Muscle layer of duodenum (tissue), 2 donors: Measurements from ENCODE around the gene PSORS1C2.
A peak's percentile ranks its signal among the peaks of the same experiment; 100 is the strongest.
"Not testable (repeated sequence)": the region's sequence is repeated elsewhere in the genome, so short reads cannot be mapped to it uniquely, and the experiment has no call there.

Experiments used
- H3K27ac ChIP-seq: one replicate; pipeline ENCODE4 v1.7.0; 2013; ENCODE audit warnings: mild to moderate bottlenecking, low read length
- H3K27me3 ChIP-seq: one replicate; pipeline ENCODE4 v1.7.0; 2013; ENCODE audit warnings: low read depth, mild to moderate bottlenecking, control low read depth, low read length
- H3K36me3 ChIP-seq, 2 donors: one replicate each; pipeline ENCODE4 v1.7.0; 2013; ENCODE audit warnings: low read length in 2 of 2, control low read depth in 1 of 2, mild to moderate bottlenecking in 1 of 2; ENCODE audit not compliant: insufficient read depth in 2 of 2, control insufficient read depth in 1 of 2
- H3K4me1 ChIP-seq, 2 donors: one replicate each; pipeline ENCODE4 v1.7.0; 2013; ENCODE audit warnings: low read length in 2 of 2, mild to moderate bottlenecking in 2 of 2, control low read depth in 1 of 2, moderate library complexity in 1 of 2; ENCODE audit not compliant: insufficient read depth in 2 of 2, control insufficient read depth in 1 of 2
- H3K4me3 ChIP-seq, 2 donors: one replicate each; pipeline ENCODE4 v1.7.0; 2013; ENCODE audit warnings: low read length in 2 of 2, low read depth in 1 of 2, mild to moderate bottlenecking in 1 of 2
- H3K9me3 ChIP-seq, 2 donors: one replicate each; pipeline ENCODE4 v1.7.0; 2013; ENCODE audit warnings: low read length in 2 of 2, control low read depth in 1 of 2, mild to moderate bottlenecking in 1 of 2; ENCODE audit not compliant: control insufficient read depth in 1 of 2
- donor health status: healthy.

Gene PSORS1C2

GRCh38 chr6:31138982-31139381 is at the start of gene PSORS1C2:
Gene PSORS1C2 (minus strand): TSS chr6:31139066. CDS start chr6:31139026, 40 bp downstream.
- Histone ChIP-seq H3K27ac (no peak within 1 kb of the TSS), H3K9me3 (no peaks in the 10 kb centered on the region), H3K36me3 (no peaks in the 10 kb centered on the region), H3K27me3 (no peaks in the 10 kb centered on the region), H3K4me1 (peaks cover 0 to 15% of the 10 kb centered on the region in 2 donors), H3K4me3 (no peak within 1 kb of the TSS)

- Histone ChIP-seq H3K27me3 (no peaks in the 10 kb centered on the region), H3K36me3 (no peaks in the 10 kb centered on the region), H3K4me1 (no peaks in the 10 kb centered on the region), H3K4me3 (no peak overlapping the region), H3K27ac (no peak overlapping the region), H3K9me3 (no peaks in the 10 kb centered on the region)
Observed at GRCh38 chr6:31187780-31188194, 48.9 kb upstream of the PSORS1C2 start.

DNA sequence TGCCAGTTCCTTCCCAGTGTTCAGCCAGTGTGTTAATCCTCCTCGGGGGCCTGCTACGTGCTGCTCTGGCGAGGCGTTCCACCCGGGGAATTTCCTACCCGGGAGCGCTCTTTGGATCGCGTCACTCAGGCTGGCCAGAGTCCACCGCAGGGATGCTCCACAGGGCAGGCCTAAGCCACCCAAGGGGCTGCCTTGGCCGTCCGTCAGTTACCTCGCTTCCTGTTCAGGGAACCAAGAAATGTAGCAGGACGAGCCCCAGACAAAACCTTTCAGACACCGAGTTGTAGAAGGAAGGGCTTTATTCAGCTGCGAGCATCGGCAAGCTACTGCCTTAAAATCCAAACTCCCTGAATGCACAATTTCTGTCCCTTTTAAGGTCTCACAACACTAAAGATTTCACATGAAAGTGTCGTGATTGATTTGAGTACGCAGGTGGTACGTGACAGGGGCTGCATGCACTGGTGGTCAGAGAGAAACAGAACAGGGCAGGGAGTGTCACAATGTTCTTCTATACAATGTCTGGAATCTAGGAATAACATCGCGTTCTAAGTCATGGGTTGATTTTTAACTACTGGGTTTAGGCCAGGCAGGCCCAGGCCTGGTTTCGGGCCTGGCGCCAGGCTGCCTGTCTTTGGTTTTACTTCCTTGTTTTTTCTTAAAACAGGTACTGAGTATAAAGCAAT is 47.3 kb upstream of the PSORS1C2 start:
- Histone ChIP-seq H3K9me3 (no peaks in the 10 kb centered on the region), H3K4me1 (no peaks in the 10 kb centered on the region), H3K27ac (peak overlapping the region; percentile 85), H3K36me3 (no peaks in the 10 kb centered on the region), H3K4me3 (peak overlapping the region in 1 of 2 donors; percentile 39), H3K27me3 (no peaks in the 10 kb centered on the region)

DNA sequence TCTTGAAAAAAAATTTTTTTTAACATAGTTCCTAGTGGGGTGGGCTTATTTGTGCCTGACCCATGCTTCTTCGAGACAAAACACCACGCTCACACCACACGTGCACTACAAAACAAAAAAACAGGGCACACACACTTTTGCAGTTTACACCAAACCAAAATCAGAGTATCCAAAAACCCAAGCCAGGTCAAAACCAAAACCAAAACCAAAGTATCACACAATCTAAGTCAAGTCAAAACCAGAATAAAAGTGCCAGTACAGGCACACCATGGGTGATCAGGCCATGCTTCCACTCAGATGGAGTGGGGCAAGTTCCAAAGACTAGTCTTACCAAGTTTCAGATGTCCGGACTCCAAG is 46.8 kb upstream of the PSORS1C2 start:
- H3K4me3 ChIP-seq, result peak overlapping the region in 1 of 2 donors; percentile 39
- not testable (repeated sequence) for H3K9me3 ChIP-seq, H3K4me1 ChIP-seq, H3K27me3 ChIP-seq, H3K36me3 ChIP-seq
- peak overlapping the region; percentile 85 for H3K27ac ChIP-seq

- H3K9me3 ChIP-seq, H3K36me3 ChIP-seq, H3K4me3 ChIP-seq, H3K4me1 ChIP-seq, H3K27ac ChIP-seq, H3K27me3 ChIP-seq: not testable (repeated sequence)
Observed at GRCh38 chr6:31183859-31184258, 45.0 kb upstream of the PSORS1C2 start.

DNA sequence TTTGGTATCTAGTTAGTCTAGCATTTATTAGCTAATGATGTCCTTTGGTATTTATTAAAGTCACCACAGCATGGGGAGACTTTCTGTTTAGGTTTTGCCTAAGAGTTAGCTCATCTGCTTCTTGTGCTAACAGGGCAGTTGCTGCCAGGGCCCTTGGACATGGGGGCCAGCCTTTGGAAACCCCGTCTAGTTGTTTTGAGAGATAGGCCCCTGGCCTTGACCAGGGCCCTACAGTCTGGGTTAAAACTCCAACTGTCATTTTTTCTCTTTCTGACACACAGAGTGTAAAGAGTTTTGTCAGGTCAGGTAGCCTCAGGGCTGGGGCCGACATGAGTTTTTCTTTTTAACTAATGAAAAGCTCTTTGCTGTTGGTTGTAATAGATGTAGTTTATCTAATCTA is 44.4 kb upstream of the PSORS1C2 start:
- H3K36me3 ChIP-seq, H3K27ac ChIP-seq, H3K4me3 ChIP-seq, H3K9me3 ChIP-seq, H3K4me1 ChIP-seq, H3K27me3 ChIP-seq: not testable (repeated sequence)

DNA sequence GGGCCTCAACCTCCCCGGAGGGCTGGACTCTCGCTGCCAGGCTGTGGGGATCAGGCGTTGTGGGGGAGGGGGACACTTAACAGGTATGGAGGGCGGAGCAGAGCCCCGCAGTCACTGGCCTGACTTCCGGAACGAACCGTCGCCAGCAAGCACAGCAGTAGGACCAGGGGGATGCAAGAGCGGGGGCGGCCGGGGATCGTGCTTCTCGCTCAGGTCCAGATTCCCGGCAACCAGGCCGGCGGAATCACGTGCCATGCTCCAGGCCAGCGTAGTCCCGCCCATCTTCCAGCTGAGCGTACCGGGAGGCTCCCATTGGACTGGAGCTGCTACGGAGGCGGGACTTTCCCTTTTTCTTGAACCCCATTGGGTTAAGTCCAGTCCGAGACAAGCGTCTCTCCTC is 41.6 kb upstream of the PSORS1C2 start:
- no peaks in the 10 kb centered on the region for H3K9me3 ChIP-seq
- peak overlapping the region; percentile 17 for H3K27ac ChIP-seq
- H3K36me3 ChIP-seq, result peaks cover 0 to 9% of the 10 kb centered on the region in 2 donors
- H3K27me3 ChIP-seq, result no peaks in the 10 kb centered on the region
- H3K4me3 ChIP-seq, result peak overlapping the region; percentile 30 to 58
- no peaks in the 10 kb centered on the region for H3K4me1 ChIP-seq

DNA sequence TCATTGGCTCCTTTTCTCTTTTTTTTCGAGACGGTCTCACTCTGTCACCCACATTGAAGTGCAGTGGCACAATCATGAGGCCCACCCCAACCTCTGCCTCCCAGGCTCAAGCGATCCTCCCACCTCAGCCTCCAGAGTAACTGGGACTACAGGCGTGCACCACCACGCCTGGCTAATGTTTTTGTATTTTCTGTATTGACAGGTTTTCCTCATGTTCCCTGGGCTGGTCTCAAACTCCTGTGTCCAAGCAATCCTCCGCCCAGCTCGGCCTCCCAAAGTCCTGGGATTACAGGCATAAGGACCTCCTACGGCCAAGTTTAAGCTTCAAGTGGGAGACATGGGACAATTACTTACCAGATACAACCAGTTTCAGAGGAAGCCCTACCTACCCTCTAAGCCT is 41.0 kb upstream of the PSORS1C2 start:
- peak overlapping the region; percentile 30 to 58 for H3K4me3 ChIP-seq

DNA sequence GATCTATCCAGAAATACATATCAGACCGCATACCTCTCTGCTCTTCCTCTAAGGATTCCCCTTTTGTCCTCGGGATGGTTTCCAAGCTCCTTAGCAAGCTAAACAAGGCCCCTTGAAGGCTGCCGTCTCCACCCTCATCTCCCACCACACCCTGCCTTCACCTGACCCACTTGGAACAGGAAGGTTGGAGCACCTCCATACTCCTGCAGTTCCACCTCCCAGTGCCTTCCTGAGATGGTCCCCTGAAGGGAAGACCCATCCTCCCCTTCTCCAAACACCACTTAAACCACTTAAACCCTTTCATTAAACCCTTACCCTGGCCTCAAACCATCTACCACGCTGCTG is 40.1 kb upstream of the PSORS1C2 start:
- Histone ChIP-seq H3K27me3 (no peaks in the 10 kb centered on the region), H3K27ac (no peak overlapping the region), H3K9me3 (no peaks in the 10 kb centered on the region), H3K4me1 (no peaks in the 10 kb centered on the region), H3K36me3 (peaks cover 0 to 9% of the 10 kb centered on the region in 2 donors), H3K4me3 (no peak overlapping the region)

More for the DNA sequence above, 41.0 kb upstream of the PSORS1C2 start:
- peak overlapping the region; percentile 17 for H3K27ac ChIP-seq
- H3K36me3 ChIP-seq, result peaks cover 0 to 9% of the 10 kb centered on the region in 2 donors
- H3K27me3 ChIP-seq, result no peaks in the 10 kb centered on the region
- no peaks in the 10 kb centered on the region for H3K9me3 ChIP-seq
- H3K4me1 ChIP-seq, result no peaks in the 10 kb centered on the region

DNA sequence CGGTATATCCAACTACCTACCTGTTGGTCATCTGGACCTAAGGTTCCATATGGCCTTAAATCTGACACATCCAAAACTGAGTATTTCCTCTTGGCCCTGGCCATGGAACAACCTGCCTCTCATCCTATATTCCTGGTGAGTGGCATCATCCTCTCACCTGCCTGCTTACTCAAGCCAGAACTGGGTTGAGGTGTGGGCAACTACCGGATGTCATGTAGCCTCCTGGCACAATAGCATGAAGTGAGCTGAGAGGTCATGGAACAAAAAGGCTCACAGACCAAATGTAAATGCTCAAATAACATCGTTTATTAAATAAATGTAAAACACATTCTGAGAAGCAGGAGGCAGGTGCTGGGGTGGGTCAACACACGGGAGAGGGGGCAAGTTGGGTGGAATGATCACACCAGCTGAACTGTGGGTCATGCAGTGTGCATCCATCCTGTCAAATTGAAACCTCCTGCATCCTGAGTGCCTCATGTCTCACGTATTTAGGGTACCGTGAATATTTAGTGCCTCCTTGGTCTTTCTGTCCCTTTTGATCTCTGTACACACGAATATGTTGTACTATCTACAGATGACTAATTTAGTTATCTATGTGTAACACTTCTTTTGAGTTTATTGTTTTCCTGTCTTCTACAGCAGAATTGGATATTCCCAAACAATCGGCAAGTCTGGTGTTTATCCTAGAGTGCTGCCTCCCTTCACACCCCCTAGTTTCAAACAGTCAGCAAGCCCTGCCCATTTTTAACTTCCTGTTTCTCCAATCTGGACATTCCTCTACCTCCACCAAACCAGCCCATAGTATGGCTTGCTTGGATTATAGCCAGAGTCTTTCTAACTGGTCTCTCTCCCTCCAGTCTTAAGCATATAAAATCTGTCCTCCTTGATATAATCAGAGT is 39.5 kb upstream of the PSORS1C2 start:
- H3K4me1 ChIP-seq, result no peaks in the 10 kb centered on the region
- no peak overlapping the region for H3K4me3 ChIP-seq
- no peak overlapping the region for H3K27ac ChIP-seq
- no peaks in the 10 kb centered on the region for H3K9me3 ChIP-seq
- H3K36me3 ChIP-seq, result peaks cover 0 to 9% of the 10 kb centered on the region in 2 donors
- no peaks in the 10 kb centered on the region for H3K27me3 ChIP-seq

- Histone ChIP-seq H3K4me3 (no peak overlapping the region), H3K9me3 (no peaks in the 10 kb centered on the region), H3K36me3 (peaks cover 0 to 9% of the 10 kb centered on the region in 2 donors), H3K4me1 (no peaks in the 10 kb centered on the region), H3K27me3 (no peaks in the 10 kb centered on the region), H3K27ac (no peak overlapping the region)
Observed at GRCh38 chr6:31175971-31176370, 37.1 kb upstream of the PSORS1C2 start.
